BE2C (cell line): ENCODE results near the gene MRPS5.

Experiments used
- DNase-seq: peaks from one replicate; pipeline ENCODE4 v3.0.0-alpha.2; 2020
- H3K27me3 ChIP-seq: fragments of 250-450 bp; sonication (Bioruptor Pico); 2 replicates; pipeline ENCODE4 v1.5.1; 2020; ENCODE audit warnings: mild to moderate bottlenecking
- H3K36me3 ChIP-seq: fragments of 250-450 bp; sonication (Bioruptor Pico); 2 replicates; pipeline ENCODE4 v1.5.1; 2020; ENCODE audit warnings: mild to moderate bottlenecking
- H3K4me1 ChIP-seq: fragments of 250-450 bp; sonication (Bioruptor Pico); 2 replicates; pipeline ENCODE4 v1.5.1; 2020
- H3K4me3 ChIP-seq: 2 replicates; pipeline ENCODE4 v1.5.1; 2011; ENCODE audit warnings: low read depth, low read length
- H3K9me3 ChIP-seq: fragments of 250-450 bp; sonication (Bioruptor Pico); 2 replicates; pipeline ENCODE4 v1.5.1; 2020
- CTCF ChIP-seq: IDR thresholded peaks from 2 replicates; pipeline ENCODE4 v1.5.1; 2012; ENCODE audit warnings: mild to moderate bottlenecking, low read depth, low read length

MRPS5 gene

DNA sequence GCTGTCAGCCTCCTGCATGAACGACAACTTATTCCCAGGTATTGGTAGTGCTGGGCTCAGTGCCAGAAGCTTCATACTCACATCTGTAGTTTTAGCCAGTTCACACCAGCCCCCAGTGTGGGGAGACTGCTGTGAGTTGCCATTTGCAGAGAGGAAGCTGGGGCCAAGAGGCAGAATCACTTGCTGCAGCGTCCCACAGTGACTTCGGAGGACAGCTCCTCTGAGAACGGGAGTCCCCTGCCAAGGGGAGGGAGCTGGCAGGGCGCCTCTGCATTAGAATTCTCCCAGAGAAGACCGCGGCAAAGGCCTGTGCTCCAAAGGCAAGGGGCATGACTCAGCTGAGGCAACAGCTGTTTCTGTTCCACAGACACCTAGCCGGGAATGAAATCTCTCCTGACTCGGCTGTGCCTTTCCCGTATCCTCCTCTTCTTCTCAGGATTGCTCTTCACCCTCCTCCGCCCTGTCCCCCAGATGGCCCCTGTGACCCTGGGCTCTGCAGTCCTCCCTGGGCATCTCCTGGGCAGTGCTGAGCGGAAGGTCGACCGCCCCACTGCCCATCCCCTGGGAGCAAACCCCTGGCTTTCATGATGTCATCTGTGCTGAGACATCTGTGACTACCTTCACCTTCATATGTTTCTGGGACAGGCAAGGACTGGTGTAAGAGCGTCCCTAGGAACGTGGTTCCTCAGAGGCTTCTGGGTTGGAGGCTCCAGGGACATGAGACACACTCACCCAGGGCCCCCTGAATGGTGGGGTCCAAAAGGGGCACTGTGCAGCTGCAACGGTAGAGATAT lies 78.1 kb downstream of the MRPS5 start:
- no peak for TF ChIP-seq CTCF
- H3K4me3 ChIP-seq, result no peak overlapping the region
- no peaks in the 10 kb centered on the region for H3K4me1 ChIP-seq
- H3K9me3 ChIP-seq, result no peaks in the 10 kb centered on the region
- no peaks in the 10 kb centered on the region for H3K36me3 ChIP-seq
- DNase-seq, result no peak
- H3K27me3 ChIP-seq, result no peaks in the 10 kb centered on the region; the same call in 1 of the 2 replicates

DNA sequence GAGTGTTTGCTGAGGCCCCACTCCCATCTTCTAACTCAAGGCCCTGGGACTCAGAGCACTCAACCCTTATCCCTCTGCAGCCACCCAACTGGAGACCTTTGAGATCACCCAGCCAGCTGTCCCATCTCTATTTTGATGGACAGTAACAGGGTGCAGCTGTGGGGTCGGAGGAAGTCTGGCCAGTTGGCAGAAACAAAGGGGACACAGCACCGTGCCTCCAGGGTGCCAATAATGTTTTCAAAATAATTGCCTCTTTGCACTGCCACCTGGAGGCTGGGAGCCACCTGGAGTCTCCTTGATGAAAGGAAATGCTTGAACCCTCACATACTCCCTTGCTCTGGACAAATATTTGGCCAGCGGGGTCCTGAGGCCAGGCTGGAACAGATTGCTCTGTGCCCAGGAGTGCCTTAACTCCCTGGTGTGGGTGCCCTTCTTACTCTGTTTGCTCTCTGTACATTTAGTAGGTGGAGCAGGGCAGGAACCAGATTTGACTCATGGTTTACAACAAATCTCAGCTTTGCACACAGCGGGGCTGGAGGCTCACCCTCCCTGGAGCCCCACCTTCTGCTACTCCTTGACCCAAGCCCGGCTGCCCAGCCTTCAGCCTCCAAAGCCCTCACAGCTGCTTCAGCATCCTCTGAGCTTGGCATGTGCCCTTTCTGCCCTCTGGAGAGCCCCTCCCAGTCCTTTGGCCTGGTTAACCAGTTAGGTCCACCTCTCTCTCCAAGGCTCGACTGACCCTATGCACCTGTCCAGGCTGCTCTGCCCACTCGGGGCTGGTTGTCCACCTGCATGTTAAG lies 78.9 kb downstream of the MRPS5 start:
- Histone ChIP-seq H3K9me3 (no peaks in the 10 kb centered on the region), H3K36me3 (no peaks in the 10 kb centered on the region), H3K4me1 (no peaks in the 10 kb centered on the region), H3K4me3 (no peak overlapping the region), H3K27me3 (no peaks in the 10 kb centered on the region; the same call in 1 of the 2 replicates)
- no peak for TF ChIP-seq CTCF
- DNase-seq, result no peak

DNA sequence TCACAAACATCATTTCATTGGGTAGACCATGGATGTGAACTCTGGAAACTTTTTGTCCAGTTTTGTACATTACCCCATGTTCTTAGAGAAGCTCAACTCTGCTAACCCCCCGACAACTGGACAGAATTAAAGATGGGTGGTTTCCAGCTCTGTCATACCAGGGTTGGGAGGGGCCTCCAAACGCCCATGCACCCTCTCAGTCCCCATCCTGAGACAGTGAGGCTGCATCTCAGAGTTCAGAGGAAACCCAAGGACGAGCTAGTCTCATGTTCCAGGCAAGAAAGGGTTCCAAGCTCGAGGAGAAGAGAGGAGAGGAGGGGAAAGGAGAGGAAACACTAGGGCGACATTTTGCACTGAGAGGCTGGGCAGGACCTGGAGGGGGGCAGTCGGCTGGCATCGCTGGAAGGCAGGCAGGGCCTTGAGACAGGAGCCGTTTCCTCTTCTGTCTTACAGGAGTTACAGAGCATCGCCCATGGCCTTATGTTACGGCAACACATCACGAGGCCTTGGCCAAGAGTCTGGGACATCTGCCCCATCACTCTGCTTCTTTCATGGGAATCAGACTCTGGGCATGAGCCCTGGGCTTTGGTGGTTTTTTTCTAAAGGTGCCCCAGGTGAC lies 79.7 kb downstream of the MRPS5 start:
- Histone ChIP-seq H3K4me3 (no peak overlapping the region), H3K4me1 (no peaks in the 10 kb centered on the region), H3K36me3 (no peaks in the 10 kb centered on the region), H3K9me3 (no peaks in the 10 kb centered on the region), H3K27me3 (no peaks in the 10 kb centered on the region; the same call in 1 of the 2 replicates)
- no peak for DNase-seq
- TF ChIP-seq CTCF, result no peak

DNA sequence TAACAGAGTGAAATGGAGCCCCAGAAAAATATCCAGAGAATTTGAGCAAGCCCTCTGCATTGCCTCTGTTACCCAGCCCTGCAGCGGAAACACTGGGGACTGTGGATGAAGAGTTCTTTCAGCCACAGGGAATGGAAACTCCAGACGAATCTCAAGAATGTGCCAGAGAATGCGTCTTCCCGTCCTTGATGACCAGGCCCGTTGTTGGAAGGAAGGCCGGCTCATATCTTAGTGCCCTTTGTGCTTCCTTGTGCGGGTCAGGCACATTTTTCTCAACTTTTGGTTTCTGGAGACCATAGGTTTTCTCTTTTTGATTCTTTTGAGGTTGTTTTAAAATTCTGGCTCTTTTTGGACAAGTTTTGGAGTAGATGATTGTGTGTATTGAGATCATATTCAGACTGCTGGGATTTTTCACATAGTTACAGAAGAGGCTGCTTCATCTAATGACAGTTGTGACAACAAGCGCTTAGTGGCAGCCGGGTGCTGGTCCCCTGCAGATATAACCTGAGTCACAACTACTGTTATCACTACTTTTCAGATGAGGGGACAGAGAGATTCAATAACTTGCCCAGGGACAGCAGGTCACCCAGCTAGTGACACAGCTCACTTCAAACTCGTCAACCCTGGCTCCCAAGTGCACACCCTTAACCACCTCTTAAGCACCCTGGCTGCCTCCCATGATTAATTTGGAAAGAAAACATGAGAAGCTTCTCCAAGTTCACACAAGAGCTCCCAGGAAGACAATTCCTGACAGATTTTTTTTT lies 80.4 kb downstream of the MRPS5 start:
- no peak for DNase-seq
- Histone ChIP-seq H3K27me3 (no peaks in the 10 kb centered on the region; the same call in 1 of the 2 replicates), H3K4me3 (no peak overlapping the region), H3K36me3 (no peaks in the 10 kb centered on the region), H3K9me3 (no peaks in the 10 kb centered on the region), H3K4me1 (no peaks in the 10 kb centered on the region)
- no peak for TF ChIP-seq CTCF

GRCh38 chr2:95040426-95040825 lies 81.2 kb downstream of the MRPS5 start:
- Histone ChIP-seq H3K27me3 (no peaks in the 10 kb centered on the region; the same call in 1 of the 2 replicates), H3K36me3 (no peaks in the 10 kb centered on the region), H3K9me3 (no peaks in the 10 kb centered on the region), H3K4me3 (no peak overlapping the region), H3K4me1 (no peaks in the 10 kb centered on the region)
- no peak for DNase-seq
- TF ChIP-seq CTCF, result no peak
